Inflammatory macrophage treated with lipopolysaccharide for 1 hour (primary cell): ENCODE data around the gene KRT74.
A peak's percentile ranks its signal among the peaks of the same experiment; 100 is the strongest.
"Not testable (repeated sequence)": the region's sequence is repeated elsewhere in the genome, so short reads cannot be mapped to it uniquely, and the experiment has no call there.

ENCODE experiments used
- DNase-seq, 2 donors: peaks; one replicate each; pipeline ENCODE4 v3.0.0-alpha.2; 2020 to 2022

KRT74 gene

DNA sequence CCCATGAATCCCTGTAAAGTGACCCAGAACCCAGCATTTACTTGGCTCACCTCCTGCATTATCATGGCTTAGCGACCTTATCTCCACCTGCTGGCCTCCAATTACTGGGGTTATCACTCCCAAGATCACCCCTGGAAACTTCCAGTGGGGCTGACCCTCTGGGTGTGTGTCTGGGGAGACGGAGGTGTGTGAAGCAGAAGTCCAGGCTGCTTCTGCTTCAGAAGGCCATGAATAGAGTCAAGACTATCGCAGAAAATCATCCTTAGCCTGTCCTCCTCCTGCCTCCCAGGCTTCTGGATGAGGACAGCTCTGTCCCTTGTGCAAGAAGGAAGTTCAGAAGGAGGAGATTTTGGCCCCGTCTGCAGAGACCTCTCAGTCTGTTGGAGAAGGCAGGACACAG lies 28.0 kb upstream of the KRT74 start:
- no peak for DNase-seq

DNA sequence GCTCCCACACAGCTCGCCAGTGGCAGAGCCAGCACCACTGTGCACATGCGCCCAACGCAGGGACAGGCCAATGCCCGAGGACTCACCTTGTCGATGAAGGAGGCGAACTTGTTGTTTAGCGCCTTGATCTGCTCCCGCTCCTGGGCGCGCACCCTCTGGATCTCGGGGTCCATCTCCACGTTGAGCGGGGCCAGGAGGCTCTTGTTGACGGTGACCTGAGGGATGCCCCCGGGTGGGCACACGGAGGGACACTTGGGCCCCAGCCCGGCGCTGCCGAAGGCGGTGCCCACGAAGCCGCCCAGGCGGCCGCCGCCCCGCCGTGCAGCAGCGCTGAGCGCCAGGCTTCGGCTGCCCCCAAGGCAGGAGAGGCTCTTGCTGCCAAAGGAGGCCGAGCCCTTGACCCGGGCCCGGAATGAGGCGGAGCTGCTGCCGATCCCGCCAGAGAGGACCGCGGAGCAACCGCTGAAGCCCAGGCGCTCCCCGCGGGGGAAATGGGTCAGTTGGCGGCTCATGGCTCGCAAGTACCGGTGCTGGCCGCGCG lies 27.4 kb upstream of the KRT74 start, which contains the start of gene KRT72:
Gene KRT72 (minus strand): TSS at position 523 of the 541 bp plus-strand sequence. CDS start 11 bp downstream, at position 512.
- no peak for DNase-seq

DNA sequence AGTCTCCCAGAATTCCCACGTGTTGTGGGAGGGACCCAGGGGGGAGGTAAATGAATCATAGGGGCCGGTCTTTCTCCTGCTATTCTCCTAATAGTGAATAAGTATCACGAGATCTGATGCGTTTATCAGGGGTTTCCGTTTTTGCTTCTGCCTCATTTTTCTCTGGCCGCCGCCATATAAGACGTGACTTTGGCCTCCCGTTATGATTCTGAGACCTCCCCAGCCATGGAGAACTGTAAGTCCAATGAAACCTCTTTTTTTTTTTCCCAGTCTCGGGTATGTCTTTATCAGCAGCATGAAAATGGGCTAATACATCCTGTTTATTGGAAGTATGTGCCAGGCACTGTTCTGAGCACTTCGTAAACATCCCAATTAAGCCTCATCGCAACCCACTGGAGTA lies 26.8 kb upstream of the KRT74 start:
- DNase-seq, result no peak

DNA sequence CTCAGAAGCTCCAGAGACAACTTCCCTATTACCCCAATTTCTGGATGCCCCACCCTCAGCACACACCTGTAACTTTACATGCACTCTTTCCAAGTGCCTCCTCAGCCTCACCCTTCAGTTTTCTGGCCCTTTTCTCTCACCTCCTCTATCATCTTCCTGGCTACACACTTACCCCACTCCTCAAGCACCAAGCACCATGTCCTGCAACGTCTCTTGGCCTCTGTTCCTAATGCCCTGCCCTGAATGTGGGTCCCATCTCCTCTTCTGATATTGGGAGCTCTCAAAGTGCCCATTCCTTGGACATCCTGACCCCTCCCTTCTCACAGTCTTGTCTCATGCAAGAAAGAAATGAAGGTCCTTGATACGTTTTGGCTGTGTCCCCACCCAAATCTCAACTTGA lies 26.4 kb upstream of the KRT74 start:
- no peak for DNase-seq

DNA sequence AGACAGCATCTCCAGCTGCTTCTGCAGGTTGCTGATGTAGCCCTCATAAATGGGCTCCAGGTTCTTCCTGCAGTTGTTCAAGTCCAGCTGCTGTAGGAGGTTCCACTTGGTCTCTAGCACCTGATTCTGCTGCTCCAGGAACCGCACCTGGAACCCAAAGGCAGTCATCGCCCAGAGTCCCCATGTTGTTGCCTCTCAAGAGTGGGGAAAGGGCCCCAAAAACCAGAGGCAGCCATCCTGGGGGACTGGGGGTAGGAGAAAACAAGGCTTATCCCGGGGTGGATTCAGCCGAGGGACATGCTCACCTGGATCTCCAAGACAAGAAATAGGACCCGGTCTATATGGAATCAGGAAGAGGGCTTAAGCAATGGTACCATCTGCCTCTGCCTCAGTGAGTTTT lies 25.3 kb upstream of the KRT74 start:
- DNase-seq, result no peak

DNA sequence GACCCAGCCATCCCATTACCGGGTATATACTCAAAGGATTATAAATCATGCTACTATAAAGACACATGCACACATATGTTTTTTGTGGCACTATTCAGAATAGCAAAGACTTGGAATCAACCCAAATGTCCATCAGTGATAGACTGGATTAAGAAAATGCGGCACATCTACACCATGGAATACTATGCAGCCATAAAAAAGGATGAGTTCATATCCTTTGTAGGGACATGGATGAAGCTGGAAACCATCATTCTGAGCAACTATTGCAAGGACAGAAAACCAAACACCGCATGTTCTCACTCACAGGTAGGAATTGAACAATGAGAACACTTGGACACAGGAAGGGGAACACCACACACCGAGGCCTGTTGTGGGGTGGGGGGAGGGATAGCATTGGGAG lies 20.6 kb upstream of the KRT74 start:
- DNase-seq, result not testable (repeated sequence)

DNA sequence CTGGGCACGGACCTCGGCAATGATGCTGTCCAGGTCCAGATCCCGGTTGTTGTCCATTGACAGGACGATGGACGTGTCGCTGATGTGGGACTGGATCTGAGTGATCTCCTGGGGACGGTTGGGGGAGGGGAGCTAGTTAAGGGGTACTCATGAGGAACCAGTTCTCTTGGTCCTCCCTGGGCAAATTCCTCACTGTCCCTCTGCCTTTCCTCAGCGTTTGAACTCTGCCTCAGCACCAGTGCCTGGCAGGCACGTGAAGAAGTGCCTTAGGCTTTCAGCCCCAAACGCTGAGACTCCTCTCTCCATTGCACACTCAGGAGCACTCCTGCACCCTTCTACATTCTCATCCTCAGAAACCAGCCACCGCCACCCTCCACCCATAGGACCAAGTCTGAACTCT lies 17.9 kb upstream of the KRT74 start:
- DNase-seq, result no peak

DNA sequence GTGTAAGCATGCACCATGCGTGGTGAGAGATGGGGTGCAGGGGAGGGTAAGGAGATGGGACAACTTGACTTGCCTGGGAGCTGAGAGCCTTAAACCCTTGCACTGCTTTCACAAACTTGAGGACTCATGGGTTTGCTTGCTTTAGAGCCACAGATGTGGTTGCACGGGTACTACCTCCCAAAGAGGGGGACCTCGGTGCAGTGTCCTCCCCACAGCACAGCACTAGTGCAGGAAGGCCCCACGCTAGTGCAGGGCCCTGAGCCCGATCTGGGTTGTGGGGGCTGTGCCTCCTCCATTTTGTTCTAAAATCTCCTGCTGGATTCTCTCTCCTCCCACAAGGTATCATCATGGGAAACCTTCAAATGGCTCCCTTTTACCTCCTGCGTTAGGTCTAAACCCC lies 16.4 kb upstream of the KRT74 start:
- DNase-seq, result no peak

DNA sequence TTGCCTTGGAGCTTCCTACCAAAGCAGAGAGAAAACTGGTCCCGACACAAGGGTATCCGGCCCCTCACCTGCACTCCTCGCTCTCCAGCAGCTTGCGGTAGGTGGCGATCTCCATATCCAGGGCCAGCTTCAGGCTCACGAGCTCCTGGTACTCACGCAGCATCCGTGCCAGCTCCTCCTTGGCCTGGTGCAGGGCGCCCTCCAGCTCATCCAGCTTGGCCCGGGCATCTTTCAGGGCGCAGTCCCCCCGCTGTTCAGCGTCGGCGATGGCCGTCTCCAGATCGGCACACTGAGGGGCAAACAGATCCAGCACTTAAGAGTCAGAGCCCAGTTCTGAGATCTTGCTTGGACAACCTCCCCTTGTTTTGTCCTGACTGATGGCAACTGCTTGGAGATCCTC lies 13.9 kb upstream of the KRT74 start:
- DNase-seq, result no peak

DNA sequence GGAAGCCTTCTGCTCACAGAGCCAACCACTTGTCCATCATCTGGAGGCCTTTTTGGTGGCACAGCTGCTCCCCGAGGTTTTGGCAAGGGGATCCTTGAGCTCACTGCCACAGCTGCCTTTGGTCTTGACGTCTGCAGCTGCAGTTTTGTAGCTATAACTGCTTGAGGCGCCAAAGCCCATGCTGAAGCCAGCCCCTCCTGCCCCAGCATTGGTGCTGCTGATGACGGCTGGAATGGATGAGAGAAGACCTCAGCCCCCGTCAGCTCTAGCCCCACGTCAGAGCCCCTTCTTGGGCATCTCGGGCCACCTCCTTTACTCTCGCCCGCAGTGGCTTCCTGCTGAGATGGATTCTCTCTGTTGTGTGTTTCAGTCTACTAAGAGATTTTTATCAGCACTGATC lies 12.3 kb upstream of the KRT74 start:
- no peak for DNase-seq

DNA sequence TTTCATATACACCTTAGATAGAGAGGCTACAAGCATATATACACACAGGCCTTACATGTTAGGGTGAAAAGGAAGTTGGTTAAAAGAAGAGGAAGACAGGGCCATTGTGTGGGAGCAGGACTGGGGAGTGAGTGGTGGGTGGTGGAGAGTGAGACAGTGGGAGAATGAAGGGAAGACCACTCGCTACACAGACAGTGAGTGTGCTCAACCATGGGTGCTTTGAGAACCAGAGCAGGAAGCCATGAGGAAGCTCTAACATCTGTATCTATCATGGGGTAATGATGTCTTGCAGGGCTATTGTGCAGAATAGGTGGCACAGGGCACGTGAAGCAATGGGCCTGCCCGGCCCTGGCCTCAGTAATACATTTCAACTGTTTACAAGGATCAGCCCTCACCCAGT lies 11.4 kb upstream of the KRT74 start:
- DNase-seq, result peak; percentile 33 to 66

DNA sequence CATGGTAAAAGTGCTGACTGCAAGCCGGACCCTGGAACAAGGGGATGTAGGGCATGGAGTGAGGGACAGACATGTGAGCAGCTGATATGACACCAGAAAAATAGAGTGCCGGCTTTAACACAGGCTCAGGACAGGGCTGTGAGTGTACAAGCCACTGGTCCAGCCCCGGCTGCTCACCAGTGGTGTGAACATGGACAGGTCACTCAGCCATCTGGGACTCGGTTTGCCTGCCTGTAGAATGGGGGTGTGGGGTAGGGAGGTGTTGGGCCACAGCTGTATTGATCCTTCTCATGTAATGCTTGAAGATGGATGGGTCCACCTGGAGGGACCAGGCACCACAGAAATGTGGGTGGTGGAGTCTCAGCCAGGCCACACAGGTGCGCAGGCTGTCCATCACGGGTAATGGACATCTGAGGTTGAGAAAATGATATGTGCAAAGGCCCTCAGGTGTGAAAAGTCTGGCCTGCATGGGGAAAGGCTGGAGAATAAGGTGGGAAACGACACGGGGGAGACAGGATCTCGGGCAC lies 10.6 kb upstream of the KRT74 start:
- no peak for DNase-seq

DNA sequence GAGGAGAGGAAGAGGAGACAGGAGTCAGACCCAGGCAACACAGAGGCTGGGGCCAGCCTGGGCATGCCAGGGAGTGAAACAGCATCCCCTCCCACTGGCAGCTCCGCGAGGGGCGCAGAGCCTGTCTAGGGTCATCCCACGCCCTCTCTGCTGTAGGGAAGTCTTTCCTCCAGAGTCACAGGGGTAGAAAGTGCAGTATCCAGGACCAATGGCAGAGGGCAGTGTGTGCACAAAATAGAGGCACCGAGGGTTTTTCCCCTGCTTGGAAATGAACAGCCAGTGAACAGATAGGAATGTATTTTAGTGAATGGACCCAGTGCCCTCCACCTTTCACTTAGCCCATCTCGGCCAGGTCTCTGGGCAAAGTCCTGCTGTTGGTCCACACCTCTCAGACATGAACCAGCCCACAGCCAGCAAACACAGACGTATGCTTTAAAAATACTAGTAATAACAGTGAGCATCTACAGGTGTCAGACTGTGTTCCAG lies 9.4 kb upstream of the KRT74 start:
- peak; percentile 77 to 92 for DNase-seq

DNA sequence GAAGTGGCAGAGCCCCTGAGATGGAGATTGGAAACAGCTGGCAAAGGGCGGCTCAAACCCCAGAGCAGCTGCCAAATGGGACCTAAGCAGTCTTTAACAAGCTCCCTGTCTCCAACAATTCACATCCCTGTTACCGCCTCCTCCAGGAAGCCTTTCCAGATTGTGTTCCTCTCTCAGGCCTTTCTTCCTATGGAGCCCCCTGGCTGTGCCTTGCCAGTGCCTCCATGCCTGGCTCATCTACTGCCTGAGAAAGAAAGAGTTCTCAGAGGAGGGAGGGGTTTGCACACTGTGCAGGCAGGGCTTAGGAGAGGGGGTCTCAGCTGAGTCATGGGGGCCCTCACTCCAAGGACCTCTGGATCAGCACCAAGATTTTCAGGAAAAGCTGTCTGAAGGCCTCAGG lies 8.8 kb upstream of the KRT74 start:
- DNase-seq, result no peak

DNA sequence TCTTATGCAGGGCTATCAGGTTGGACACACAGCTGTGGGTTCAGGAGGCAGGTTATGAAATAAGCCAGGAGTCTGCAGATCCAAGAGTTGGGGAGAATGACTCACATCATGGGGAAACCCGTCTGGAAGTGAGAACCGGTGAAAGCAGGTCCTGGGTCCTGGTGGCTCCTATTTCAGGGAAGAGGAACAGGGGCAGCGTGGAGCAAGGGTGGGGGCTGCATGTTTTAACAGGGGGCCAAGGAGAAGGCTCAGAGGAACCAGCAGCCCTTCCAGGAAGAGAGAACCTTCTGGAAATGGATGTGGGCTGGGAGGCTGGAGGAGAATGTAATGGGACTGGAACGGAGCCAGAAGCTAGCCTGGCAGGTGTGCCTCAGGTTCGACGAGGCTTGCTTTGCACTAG lies 7.8 kb upstream of the KRT74 start:
- DNase-seq, result peak in 1 of 2 donors; percentile 49

DNA sequence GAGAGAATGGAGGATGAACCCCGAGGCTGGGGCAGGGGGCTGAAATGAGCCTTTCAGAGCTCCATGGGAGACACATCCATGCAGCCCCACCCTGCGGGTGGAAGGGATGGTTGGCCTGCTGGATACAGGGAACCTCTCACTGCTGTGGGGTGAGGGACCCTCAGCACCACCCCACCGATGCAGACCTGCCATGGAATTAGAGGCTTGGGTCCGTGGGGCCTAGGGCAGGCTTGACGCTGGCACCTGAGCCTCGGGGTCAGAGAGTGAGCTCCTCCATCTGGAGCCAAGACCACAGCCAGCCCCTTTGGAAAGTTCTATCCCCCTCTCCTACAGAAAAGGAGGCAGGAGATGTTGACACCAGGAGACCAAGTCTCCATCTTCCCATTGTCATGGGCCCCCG lies 7.4 kb upstream of the KRT74 start:
- DNase-seq, result no peak

DNA sequence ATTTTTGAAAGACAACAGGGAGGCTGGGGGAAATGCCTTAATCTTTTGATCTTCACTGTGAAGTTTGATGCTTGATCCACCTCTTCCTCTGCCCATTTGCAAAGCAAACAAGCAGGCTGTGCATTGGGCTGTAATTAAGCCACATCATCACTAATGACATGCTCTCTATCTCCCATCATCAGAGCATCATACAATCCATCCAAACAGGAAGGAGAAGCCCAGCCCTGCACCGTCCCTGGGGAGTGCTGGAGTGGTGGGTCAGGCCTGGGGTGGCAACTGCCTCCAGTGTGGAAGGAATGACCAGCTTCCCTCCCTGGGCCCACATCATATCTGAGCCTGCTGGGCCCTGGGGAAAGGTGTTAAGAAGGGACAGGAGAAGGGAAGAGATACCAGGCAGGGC lies 6.9 kb upstream of the KRT74 start:
- DNase-seq, result no peak

DNA sequence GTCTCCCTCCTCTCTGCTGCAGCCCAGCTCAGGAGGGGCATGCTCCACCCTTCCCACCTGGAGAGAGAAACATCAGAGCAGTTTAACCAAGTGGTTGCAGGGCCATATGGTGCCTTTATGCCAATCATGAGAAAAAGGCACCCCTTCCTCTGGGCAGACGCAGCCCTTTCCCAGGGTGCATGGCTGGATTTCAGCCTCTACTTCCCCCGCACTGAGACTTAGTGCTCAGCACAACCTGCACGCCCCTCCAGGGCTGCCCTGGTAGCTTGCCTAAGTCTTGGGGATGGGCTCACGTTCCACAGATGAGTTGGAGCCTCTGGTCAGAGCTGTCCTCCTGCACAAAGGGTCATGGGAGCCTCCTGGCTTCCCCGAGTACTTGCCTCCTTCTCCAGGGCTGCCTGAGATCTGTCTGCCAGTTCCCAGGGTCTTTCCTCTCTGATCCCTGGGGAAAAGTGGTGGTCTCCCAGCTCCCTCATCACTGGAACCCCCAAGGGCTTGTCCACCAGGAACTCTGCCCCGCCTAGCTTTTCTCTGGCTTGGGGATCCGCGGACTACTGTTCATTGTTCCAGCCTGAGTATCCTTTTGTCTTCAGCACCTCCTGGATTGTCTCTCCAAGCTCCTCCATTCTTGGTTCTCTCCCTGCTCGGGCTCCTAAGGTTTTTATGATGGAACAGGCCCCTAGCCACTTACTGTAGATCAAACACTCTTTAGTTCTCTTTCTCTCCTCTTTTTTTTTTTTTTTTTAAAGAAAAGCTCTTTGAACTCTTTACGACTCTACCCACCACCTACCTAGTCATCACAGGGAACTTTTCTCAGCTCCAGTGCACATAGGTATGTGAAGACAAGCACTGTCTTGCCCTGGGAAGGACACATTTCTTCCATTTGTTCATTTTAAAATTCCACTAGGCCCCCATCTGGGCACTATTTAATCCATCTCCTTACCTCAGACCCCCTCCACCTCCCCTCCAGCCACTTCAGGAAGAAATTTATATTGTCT lies 6.1 kb upstream of the KRT74 start:
- DNase-seq, result no peak

DNA sequence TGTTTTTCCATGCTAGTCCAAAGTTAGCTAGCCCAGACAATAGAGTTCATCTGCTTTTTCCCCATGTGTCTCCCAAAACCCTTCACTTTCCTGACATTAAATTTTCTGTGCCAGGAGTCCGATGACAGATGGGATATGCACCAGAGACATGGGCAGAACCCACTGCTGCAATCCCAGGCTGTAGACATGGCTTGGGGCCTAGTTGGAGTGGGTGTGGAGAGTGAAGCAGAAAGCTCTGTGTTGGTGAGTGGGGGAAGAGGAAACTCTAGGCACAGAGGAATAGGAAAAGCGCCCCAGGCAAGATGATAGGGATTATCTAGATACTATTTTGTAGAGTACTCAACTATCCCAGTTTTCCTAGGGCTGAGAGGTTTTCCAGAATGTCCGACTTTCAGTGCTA lies 4.8 kb upstream of the KRT74 start:
- no peak for DNase-seq

DNA sequence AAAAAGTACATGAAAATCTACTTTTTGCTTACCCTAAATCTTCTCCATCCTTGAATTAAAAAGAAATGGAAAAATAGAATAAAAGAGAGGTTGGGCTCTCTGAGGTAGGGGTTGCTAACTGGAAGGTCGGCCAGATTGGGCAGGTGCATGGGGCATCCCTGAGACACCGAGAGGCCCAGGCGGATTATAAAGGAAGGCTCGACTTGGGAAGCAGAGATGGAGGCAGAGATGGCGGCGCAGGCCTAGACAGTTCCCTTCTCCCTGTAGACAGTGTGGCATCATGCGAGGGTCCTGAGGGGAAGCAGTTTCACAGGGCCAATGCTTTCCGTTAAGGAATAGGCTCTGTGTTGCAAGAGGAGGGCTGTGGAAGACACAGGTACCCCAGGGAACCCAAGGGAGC lies 3.7 kb upstream of the KRT74 start:
- DNase-seq, result no peak

DNA sequence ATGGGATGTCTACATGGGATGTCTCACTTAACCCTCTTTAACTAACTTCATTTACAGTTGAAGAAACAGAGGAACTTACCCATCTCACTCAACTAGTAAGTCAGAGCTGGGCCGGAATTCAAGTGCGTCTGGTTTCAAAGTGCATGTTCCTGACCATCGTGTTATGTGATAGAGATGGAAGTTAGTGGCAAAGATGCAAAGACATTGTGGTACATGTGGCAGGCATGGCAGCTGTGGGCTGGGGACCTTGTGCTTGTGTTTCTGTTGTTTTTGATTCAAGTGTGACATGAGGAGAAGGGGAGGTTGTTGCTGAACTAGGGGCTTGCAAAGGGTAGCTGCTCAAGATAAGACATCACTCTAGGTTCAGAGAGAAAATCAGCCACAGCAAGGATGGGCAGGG lies 2.3 kb upstream of the KRT74 start:
- DNase-seq, result no peak

DNA sequence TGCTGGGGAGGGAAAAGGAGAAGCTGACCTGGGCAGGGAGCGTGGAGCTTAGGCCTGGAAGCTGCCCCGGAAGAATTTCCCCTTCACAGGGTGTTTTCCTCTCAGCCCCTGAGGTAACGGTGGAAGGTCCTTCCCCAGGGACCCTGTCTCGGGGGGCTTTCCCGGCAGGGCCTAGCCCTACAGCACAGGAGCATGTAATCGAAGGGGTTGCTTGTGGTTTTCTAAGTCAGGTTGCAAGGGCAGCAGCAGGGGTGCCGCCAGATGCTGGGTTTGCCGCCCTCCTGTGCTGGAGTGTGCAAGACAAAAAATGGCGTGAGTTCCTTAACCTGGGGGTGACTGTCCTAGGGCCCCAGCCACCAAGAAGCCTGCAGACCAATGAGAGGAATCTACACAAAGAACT lies 1.6 kb upstream of the KRT74 start:
- no peak for DNase-seq

DNA sequence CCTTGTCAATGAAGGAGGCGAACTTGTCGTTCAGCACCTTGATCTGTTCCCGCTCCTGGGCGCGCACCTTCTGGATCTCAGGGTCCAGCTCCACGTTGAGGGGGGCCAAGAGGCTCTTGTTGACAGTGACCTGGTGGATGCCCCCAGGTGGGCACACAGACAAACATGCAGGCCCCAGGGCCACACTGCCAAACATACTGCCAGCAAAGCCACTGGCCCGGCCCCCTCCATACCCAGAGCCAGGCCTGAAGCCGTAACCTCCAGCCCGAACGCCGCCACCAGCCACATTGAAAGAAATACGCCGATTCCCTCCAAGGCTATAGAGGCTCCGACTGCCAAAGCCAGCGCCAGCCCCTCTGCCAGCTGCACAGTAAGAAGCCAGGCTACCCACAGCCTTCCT lies 337 bp downstream of the KRT74 start:
- no peak for DNase-seq

DNA sequence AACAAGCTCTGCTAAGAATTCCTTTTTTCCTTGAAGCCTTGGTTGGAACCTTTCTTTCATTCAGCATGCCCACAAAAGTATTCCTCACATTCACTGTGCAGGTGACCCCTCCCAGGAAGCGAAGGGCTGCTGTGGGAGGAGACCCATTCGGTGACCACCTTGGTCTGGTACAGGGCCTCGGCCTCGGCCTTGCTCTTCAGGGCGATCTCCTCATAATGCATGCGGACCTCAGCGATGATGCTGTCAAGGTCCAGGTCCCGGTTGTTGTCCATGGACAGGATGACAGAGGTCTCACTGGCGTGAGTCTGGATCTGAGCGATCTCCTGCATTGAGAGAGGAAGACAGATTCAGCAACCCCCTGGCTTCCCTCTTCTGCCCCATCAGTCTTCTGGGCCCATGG lies 3.1 kb downstream of the KRT74 start:
- DNase-seq, result no peak
